Activated CD4-positive, alpha-beta T cell treated with anti-CD3 and anti-CD28 coated beads, Interleukin-2, amount 50 U/mL, for 1 hour (primary cell): ENCODE data around the gene DENND5B.
"Not testable (repeated sequence)": the region's sequence is repeated elsewhere in the genome, so short reads cannot be mapped to it uniquely, and the experiment has no call there.

Experiments used
- DNase-seq: peaks from one replicate; pipeline ENCODE4 v3.0.0-alpha.2; 2020

The DENND5B gene

DNA sequence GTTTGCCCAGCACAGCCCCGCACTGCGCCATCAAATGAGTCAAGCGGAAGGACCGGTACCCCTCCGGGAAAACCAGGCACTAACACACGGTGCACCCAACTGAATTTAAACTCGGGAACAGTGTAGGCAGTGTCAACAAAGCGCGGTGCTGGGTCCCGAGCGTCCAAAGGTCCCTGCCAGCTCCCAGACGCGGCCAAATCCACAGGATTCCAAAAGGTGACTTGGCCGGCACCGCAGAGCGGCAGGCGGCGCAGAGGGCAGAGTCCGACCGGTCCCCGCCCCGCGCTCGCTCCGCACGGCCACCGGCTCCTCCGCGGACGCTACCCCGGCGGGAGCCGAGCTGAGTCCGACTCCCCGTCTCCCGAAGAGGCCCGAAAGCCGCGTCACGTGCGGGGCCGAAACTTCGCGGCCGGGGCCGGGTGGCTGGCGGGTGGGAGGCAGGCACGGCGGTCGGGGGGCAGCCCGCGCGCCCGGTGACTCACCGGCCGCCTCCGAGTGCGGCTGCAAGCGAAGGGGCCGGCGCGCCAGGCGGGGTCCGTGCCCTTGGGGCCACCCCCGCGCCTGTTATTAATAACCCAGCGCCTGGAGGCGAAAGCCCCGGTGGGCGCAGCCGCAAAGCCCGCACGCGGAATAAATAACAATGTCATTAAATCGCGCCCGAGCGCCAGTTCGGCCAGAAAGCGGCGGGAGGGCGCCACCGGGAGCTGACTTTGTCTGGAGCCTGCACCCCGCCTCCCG lies 863 bp downstream of the DENND5B start:
- DNase-seq = no peak

DNA sequence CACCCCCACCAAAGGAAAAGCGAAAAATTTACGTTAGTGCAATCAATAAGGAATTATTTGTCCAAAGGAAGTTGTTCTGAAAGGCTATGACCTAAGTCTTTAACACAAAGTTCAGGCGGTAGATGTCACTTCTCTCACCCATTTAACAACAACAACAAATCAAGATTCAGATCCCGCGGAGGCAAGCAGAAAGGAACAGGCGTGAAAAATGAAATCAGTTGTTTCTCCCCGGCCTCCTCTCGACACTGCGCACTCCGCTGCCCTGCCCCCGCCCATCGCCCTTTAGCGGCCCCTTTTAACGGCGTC lies 1.4 kb downstream of the DENND5B start:
- DNase-seq = no peak

DNA sequence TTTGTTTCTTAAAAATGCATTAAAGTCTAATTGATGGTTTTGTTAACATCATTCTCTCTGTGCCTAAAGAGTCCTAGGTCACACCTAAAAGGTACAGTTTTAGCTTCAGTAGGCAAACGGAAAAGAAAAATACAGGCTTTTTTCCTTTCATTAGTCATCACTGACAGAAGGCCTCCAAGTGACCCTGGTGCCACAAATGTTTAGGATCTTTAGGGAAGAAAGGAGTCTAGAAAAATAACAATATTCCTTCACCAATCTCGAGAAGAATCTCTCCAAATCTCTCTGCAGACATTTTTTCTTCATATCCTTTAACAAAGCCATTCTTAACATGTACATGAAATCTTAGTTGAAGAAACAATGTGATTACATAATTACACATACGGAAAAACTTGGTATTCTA lies 2.0 kb downstream of the DENND5B start:
- DNase-seq = no peak

DNA sequence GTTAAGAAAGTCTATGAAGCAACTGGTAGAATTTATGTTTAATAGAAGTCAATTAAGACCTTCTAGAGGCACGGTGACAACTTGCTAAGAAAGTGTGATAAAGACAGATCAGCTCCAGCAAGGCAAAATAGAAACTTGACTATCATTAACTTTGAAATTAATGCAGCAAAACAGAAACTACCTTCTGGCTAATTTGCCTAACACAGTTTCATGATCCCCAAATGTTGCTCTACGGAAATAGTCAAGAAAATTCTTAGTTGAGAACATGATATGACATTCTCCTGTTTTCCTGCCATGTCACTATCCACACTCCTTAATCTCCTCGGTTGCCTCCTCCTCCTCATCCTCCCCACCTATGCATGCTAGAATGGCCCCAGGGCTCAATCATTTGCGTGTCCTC lies 4.2 kb downstream of the DENND5B start:
- DNase-seq = no peak

DNA sequence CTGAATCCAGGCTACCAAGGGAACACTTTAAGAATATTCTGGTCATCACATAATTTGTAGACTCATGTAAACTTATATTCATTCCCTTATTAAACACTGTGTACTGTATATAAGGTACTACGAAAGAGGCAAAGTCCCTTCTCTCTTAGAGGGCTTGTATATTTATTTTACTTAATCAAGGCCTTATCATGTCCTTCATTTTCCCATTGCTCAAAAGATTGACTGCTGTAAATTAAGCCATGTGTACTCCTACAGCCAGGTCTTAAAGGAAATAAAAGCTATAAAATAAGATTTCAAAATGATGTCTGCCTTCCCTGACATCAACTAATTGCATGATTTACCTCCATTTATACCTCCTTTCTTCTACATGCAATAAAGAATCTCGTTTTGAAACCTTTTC lies 5.0 kb downstream of the DENND5B start:
- DNase-seq = no peak

DNA sequence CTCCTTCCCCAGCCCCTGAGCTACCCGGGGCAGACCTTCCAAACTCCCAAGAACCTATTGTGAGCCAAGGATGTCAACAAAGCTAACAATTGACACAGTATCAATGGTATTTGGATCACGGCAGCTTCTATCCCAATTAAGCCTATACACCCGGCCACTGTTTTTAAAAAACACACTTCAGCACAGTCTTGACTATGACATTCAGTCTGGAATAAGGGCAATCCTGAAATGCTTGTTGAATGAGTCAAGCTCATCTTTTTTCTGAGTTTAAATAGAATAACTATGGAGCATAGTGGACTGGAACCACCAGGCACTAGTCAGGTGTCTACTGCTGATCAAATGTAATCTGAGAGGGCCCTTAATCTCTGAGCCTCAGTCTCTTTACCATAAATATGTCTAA lies 5.7 kb downstream of the DENND5B start:
- DNase-seq = no peak

DNA sequence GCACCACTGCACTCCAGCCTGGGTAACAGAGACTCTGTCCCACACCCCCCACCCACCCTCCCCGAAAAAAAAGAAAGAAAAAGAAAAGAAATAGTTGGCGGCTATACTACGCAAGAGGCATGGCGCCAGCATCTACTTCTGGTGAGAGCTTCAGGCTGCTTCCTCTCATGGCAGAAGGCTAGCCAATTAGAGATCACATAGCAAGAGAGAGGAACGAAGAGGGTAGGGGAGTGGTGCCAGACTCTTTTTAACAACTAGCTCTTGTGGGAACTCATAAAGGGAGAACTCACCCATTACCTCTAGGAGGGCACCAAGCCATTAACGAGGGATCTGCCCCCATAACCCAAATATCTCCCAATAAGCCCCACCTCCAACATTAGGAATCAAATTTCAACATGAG lies 6.2 kb downstream of the DENND5B start:
- DNase-seq = no peak

DNA sequence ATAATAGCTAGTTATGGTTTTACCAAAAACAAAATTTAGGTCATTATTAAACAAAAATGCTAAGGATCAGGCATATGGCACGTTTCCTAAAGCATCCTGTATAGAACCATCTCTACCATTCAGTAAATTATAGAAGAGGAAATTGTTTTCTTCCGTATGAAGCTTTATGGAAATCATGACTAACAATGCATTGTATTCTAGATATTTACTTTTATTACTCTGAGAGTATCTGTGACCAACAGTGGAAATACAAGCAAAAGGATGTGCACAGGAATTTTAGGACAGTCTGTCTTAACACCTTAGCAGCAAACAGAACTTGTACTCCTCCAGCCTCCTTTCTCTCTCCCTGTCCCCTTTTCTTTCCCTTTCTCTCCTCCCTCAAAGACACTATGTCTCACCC lies 7.1 kb downstream of the DENND5B start:
- no peak for DNase-seq

DNA sequence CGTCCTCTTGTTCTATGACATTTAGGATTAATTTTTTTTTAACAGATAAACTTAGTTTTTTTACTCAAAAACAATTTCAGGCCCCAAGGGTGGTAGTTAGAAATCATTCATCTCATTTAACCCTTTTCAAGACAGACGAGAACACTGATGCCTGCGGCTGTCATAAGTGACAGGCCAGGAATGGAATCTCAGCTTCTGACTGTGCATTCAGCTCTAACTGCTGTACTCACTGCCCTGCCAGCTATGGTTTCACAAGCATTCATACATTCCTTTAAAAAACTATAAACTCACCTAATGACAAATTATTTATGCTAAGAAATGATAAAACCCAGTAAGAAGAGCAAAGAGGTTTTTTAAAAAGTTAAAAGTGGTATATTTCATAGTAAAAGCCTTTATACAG lies 8.8 kb downstream of the DENND5B start:
- no peak for DNase-seq

DNA sequence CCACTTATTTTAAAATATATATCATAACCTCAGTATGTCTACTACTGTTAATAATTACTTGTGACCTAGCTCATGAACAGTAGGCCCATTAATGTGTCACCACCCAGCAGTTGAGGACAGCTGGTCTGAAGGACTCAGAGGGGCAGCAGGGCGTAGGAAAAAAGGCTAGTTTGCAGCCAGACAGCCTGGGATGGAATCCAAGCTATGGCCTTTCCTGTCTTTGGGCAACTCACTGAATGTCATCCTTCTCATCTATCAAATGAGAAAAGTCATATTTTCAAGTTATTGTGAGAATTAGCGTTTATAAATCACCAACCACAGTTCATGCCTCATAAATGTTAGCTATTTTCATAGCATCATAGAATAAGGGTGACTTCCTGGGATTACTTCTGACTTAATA lies 12.3 kb downstream of the DENND5B start:
- DNase-seq = no peak

DNA sequence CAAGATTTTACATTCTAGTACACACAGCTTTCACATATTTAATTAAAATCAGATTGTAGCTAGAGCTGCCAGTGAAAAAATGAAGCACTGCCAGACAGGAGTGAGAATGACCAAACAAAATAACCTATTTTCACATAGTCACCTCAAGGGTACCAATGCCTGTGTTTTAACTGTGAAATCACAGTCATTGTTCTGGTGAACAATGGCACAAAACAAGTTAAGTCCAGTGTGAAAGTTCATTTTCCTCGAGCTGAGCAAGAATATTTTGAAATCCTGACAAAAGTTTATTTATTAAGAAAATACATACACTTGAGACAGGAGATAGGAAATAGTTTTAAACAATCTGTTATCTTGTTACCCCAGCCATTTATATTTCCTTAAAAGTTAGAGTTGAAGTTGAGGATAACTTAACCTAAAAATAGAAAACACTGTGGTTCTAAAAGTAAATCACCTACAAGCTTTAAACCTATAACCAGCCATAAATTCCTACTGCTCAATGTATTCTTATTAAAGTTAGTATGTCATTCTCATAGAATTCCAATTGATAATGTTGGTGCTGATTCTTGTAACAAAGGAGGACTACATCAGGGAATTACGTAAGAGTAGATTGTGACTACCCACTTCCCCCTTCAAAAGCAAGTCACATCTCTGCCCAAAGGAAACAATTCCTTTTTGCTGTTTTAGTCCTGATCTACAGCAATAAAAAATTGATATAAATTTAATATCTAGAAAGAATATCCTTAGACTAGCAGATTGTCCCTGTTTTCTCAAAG lies 15.9 kb downstream of the DENND5B start:
- DNase-seq = no peak

DNA sequence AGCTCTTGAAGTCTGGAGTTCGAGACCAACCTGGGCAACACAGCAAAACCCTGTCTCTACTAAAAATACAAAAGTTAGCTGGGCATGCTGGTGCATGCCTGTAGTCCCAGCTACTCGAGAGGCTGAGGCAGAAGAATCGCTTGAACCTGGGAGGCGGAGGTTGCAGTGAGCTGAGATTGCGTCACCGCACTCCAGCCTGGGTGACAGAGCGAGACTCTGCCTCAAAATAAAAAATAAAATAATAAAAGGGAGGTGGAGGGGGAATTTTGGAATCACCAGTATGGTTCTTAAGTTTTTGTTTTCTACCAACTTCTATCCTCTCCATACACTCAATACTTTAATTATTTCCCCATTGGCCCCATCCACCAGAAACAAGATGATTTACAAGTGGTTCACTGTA lies 16.6 kb downstream of the DENND5B start:
- DNase-seq = not testable (repeated sequence)

DNA sequence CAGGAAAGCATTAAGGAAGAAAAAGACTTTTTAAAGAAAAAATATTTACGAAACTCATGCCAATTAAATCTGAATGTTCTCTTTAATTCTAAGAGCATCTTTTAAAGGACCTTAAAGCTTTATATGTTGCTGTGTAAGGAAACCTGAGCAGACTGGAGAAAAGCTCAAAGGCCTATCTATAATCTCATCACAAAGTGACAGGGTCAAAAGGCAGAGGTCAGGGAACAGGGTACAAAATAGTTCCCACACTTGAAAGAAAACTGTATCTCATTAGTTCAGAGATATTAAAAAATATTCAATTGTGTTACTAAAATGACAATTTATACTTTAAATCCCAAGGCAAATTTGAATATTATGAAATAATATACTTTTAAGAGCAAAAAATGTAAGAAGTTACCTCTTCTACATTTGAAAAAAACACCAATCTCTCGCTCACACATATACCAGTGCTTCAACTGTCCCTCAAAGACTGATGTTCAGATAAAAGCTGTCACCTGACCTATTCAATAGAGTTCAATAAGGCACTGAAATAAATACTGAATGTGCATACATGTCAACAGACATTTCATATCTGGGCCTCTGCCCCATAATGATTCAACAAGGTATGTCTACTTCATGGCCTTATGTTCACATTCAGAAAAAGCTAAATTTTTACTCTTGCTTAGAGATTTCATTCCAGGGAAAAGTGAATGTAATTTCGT lies 17.9 kb downstream of the DENND5B start:
- DNase-seq = no peak

DNA sequence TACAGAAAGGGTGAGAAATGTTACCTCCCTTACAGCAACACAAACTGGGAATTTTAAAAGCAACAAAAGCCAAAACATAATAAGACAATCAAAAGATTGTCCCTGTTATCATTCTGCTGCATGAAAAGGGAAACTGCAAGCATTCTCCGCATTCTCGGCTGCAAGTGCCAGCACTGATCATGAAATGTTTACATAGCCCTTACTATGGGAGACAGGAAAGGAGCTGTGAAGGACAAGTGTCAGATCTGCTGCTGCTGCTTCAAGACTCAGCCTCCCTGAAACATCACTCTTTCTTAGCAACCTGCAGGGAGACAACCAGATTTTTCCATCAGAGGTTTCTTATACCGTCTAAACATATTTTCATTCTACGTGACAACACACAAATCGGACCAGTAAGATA lies 20.1 kb downstream of the DENND5B start:
- DNase-seq = no peak

DNA sequence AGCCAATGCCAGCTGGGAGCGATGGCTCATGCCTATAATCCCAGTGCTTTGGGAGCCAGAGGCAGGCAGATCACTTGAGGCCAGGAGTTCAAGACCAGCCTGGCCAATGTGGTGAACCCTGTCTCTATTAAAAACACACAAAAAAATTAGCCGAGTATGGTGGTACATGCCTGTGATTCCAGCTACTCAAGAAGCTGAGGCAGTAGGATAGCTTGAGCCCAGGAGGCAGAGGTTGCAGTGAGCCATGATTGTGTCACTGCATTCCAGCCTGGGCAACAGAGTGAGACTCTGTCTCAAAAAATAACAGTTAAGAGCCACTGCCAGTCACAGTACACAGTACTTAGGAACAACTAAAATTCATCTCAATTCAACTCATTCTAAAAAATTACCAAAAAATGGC lies 21.4 kb downstream of the DENND5B start:
- not testable (repeated sequence) for DNase-seq

DNA sequence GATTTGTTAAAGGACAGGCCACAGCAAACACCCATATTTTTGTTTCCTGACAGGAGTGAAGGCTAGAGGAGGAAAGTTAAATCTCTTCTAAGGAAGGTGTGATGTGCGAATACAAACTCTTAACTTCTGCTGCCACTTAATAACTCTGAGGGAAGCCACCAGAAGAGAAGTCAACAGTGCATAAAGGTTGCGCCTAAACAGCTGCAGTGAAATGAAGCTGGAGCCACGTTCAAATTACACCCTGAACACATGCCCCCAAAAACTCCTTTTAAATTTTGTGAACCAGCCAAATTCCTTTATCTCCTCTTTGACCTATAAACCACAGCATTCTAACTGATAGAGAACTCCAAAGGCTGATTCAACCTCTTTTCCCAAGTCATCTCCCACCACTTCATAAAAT lies 22.4 kb downstream of the DENND5B start:
- DNase-seq = no peak

DNA sequence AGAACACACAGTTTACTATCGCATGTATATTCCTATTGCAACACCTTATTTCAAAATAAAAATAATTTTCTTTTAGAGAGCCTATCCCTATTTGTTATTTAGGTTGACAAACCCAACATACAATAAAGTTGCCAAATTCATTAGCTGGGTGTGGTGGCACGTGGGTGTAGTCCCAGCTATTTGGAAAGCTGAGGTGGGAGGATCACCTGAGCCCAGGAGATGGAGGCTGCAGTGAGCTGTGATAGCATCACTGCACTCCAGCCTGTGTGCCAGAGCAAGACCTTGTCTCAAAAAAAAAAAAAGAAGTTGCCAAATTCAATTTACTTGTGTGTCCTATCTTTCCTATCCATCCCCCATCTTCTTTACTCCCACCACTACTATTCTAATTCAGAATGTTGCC lies 23.9 kb downstream of the DENND5B start:
- no peak for DNase-seq

DNA sequence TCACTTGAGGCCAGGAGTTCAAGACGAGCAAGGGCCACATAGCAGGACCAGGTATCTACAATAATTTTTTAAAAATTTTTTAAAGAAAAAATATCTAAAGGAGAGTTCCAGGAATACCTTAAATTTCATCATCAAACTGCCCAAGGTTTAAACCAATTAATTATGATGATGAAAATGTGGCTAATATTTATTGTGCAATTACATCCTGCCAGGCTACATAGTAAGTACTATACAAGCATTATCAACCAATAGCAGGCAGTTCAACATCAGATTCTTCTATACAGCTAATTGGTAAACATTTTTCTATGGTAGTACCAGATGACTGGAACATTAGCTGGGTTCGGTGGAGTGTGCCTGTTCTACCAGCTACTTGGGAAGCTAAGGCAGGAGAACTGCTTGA lies 24.4 kb downstream of the DENND5B start:
- no peak for DNase-seq

DNA sequence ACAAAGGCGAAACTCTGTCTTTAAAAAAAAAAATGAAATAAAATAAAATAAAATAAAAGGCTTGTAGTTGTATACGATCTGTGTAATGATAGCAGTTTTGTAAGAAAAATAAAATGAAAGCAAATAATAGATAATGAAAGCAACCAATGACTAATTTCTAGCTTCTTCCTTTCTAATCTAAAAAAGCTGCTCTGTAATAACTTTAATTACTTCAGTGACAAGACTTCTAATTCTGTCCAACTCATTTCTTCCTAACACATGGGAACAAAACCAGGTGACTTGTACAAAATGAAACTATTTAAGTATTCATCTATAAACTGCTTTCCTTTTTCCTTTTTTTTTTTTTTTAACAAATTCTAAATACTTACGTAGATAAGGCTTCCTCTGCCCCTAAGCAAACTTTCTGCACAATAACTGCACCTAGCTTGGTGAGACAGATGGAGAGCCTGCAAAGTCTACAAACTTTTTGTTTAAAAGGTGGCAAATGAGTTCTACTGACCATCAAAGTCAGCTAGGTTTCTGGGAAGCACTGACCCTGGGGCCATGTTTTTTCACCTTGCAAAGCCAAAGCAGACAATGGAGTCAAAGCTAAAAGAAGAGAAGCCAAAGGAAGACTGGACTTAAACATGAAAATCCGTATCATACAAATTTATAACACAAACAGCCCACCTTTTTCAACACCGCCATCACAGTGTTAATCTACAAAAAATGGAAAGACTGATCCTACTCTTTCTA lies 28.2 kb downstream of the DENND5B start:
- no peak for DNase-seq

DNA sequence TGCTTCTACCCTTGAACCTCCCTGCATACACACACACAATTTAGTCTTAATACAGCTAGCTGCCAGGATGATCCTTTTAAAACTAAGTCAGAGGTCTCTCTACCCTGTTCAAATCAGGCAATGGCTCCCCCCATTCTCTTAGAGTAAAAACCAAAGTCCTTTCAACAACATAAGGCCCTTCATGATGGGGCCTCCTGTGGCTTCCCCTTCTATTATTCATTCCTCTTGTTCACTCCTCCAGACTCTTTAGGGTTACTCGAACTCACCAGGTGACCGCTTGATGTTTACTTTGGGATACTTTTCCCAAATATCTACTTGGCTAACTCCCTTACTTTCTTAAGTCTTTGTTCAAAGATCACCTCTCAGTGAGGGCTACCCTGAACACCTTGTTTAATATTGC lies 30.4 kb downstream of the DENND5B start:
- DNase-seq = no peak

DNA sequence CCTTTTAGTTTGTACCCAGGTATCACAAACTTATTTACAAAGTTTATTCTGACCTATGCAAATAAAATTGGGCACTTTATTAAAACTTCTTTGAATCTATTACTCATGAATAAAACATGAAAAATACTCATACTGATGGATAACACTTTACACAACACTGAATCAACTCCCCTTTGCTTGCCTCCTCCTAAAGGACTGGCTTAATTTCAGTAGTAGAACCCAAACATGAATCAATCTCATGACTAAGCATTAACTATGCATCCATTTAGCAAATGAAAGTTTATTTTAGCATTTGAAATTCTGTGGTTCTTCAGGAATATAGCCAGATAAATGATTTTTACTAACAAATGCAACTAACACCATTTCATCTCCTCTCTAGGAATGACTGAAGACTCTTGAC lies 32.4 kb downstream of the DENND5B start:
- no peak for DNase-seq

DNA sequence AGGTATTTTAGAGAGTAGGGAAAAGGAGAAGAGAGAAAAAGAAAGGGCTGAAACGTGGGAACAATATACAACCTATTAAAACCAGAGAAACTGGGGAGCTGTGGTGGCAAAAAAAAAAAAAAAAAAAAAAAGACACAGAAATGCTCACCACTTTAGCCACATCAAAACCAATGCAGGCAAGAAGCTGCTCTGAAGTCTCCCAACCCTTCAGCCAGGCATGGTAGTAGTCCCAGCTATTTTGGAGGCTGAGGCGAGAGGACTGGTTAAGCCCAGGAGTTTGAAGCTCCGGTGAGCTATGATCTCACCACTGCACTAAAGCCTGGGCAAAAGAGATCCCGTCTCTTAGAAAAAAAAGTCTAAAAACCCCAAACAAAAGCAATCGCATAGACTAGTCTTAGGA lies 33.2 kb downstream of the DENND5B start:
- no peak for DNase-seq

DNA sequence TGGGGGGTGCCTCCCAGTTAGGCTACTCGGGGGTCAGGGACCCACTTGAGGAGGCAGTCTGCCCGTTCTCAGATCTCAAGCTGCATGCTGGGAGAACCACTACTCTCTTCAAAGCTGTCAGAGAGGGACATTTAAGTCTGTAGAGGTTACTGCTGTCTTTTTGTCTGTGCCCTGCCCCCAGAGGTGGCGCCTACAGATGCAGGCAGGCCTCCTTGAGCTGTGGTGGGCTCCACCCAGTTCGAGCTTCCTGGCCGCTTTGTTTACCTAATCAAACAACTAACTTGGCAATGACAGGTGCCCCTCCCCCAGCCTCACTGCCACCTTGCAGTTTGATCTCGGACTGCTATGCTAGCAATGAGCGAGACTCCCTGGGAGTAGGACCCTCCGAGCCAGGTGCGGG lies 35.5 kb downstream of the DENND5B start:
- DNase-seq = not testable (repeated sequence)

DNA sequence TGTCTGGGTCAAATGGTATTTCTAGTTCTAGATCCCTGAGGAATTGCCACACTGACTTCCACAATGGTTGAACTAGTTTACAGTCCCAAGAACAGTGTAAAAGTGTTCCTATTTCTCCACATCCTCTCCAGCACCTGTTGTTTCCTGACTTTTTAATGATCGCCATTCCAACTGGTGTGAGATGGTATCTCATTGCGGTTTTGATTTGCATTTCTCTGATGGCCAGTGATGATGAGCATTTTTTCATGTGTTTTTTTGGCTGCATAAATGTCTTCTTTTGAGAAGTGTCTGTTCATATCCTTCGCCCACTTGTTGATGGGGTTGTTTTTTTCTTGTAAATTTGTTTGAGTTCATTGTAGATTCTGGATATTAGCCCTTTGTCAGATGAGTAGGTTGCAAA lies 40.3 kb downstream of the DENND5B start:
- DNase-seq = not testable (repeated sequence)
